IgD-negative memory B cell (primary cell): ENCODE measurements around the gene CHMP3. TPM values are rescaled to one million over a fixed set of nuclear protein-coding genes. Genes with fewer than 3 reads are reported as not detected.

Source experiments
- H3K27ac Mint-ChIP-seq, 3 donors: one replicate each; pipeline ENCODE4 v1.8.0; 2020 to 2022; ENCODE audit warnings: mild to moderate bottlenecking in 3 of 3, mixed read lengths in 3 of 3, moderate library complexity in 1 of 3
- H3K27me3 Mint-ChIP-seq: one replicate; pipeline ENCODE4 v1.8.0; 2021; ENCODE audit warnings: mixed read lengths
- H3K36me3 Mint-ChIP-seq: one replicate; pipeline ENCODE4 v1.8.0; 2020; ENCODE audit warnings: mild to moderate bottlenecking, mixed read lengths
- H3K4me1 Mint-ChIP-seq, 3 donors: one replicate each; pipeline ENCODE4 v1.8.0; 2020 to 2022; ENCODE audit warnings: mixed read lengths in 3 of 3, mild to moderate bottlenecking in 1 of 3
- H3K4me3 Mint-ChIP-seq, 4 donors: one replicate each; pipeline ENCODE4 v1.8.0; 2020 to 2022; ENCODE audit warnings: mild to moderate bottlenecking in 4 of 4, mixed read lengths in 4 of 4, moderate library complexity in 3 of 4
- H3K9me3 Mint-ChIP-seq, 3 donors: one replicate each; pipeline ENCODE4 v1.8.0; 2020 to 2021; ENCODE audit warnings: mixed read lengths in 3 of 3, mild to moderate bottlenecking in 1 of 3
- polyA plus RNA-seq: library from polyadenylated mRNA; unstranded; fragments of 300-500 nt; fragmentation: Illumina TruSeq; gene quantifications from one replicate; pipeline ENCODE4 v1.2.3, GENCODE V29; 2021

CHMP3 gene
- polyA plus RNA-seq, 1 donor from 2014 or later = 77.1 TPM

GRCh38 chr2:86542814-86543213 is 20.4 kb downstream of the CHMP3 start:
- Mint-ChIP-seq H3K4me1 (peaks cover 0 to 2% (median 0%) of the 10 kb centered on the region in 3 donors), H3K27ac (no peak overlapping the region), H3K36me3 (peaks cover 23% of the 10 kb centered on the region), H3K9me3 (peaks cover 0 to 9% (median 3%) of the 10 kb centered on the region in 3 donors), H3K4me3 (no peak overlapping the region), H3K27me3 (no peaks in the 10 kb centered on the region)

DNA sequence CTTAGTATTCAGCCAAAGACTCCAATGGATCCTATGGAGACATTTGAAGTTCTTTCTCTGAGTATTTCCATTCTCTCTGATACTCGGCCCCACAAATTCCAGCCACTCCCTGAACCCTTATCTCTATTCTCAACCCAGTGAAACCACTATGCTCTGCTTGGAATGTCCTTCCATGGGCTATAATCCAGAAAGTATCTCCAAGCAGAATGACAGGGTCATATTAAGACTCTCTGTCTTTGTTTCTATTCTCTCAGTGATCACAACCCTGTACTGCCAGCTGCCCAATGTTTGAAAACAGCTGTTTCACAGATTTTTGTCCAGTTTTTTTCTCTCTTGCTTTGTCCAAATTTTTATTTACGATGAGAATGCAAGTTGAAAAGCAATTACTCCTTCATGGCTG is 21.9 kb downstream of the CHMP3 start:
- Mint-ChIP-seq H3K27ac (no peak overlapping the region), H3K4me1 (no peaks in the 10 kb centered on the region), H3K9me3 (no peaks in the 10 kb centered on the region), H3K27me3 (no peaks in the 10 kb centered on the region), H3K4me3 (no peak overlapping the region), H3K36me3 (peaks cover 17% of the 10 kb centered on the region)

DNA sequence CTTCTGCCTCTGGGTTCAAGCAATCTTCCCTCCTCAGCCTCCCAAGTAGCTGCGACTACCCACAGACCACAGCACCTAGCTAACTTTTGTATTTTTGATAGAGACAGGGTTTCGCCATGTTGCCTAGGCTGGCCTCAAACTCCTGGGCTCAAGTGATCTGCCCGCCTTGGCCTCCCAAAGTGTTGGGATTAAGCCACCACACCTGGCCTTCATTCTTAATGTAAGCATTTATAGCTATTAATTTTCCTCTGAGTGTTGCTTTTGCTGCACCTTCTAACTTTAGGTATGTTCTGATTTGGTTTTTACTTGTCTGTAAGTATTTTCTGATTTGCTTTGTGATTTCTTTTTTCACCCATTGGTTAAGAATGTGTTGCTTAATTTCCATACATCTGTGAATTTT is 29.7 kb downstream of the CHMP3 start:
- Mint-ChIP-seq H3K9me3 (peaks cover 0 to 4% (median 0%) of the 10 kb centered on the region in 3 donors), H3K27ac (no peak overlapping the region), H3K36me3 (peaks cover 17% of the 10 kb centered on the region), H3K27me3 (no peaks in the 10 kb centered on the region), H3K4me1 (peaks cover 0 to 9% (median 0%) of the 10 kb centered on the region in 3 donors), H3K4me3 (peak overlapping the region in 1 of 4 donors; percentile 2)

GRCh38 chr2:86525421-86526340 is 37.6 kb downstream of the CHMP3 start:
- Mint-ChIP-seq H3K4me3 (no peak overlapping the region), H3K4me1 (peaks cover 0 to 3% (median 0%) of the 10 kb centered on the region in 3 donors), H3K27ac (no peak overlapping the region), H3K9me3 (no peaks in the 10 kb centered on the region), H3K36me3 (peaks cover 13% of the 10 kb centered on the region), H3K27me3 (no peaks in the 10 kb centered on the region)

DNA sequence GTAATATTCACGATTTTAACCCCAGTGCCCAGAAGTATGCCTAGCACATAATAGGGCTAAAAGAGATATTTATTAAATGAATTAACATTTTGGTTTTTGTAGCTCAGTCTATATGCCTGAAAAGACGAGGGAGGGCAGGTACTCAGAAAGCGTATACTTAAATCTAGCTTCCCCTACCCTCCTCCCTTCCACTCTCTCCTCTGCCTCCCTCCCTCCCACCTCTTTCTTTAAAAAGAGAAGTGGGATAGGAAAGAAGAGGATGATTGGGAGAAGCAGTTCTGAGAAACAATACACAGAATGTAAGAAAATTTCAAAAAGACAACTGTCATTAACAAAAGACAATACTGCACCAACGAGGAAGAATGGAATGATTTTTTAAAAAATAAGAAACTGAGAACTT is 39.8 kb downstream of the CHMP3 start:
- H3K4me3 Mint-ChIP-seq = no peak overlapping the region
- H3K9me3 Mint-ChIP-seq = peaks cover 4 to 10% (median 5%) of the 10 kb centered on the region in 3 donors
- H3K27me3 Mint-ChIP-seq = no peaks in the 10 kb centered on the region
- H3K27ac Mint-ChIP-seq = peak overlapping the region in 1 of 3 donors; percentile 10
- no peaks in the 10 kb centered on the region for H3K4me1 Mint-ChIP-seq
- H3K36me3 Mint-ChIP-seq = peaks cover 18% of the 10 kb centered on the region

- Mint-ChIP-seq H3K4me3 (no peak overlapping the region), H3K4me1 (no peaks in the 10 kb centered on the region), H3K27me3 (no peaks in the 10 kb centered on the region), H3K9me3 (peaks cover 4 to 10% (median 5%) of the 10 kb centered on the region in 3 donors), H3K36me3 (peaks cover 18% of the 10 kb centered on the region), H3K27ac (no peak overlapping the region)
Measured at GRCh38 chr2:86522711-86523110, 40.5 kb downstream of the CHMP3 start.

- H3K4me1 Mint-ChIP-seq = no peaks in the 10 kb centered on the region
- peaks cover 18% of the 10 kb centered on the region for H3K36me3 Mint-ChIP-seq
- H3K27ac Mint-ChIP-seq = no peak overlapping the region
- H3K27me3 Mint-ChIP-seq = no peaks in the 10 kb centered on the region
- no peak overlapping the region for H3K4me3 Mint-ChIP-seq
- H3K9me3 Mint-ChIP-seq = peaks cover 4 to 10% (median 5%) of the 10 kb centered on the region in 3 donors
Measured at GRCh38 chr2:86521922-86522321, 41.3 kb downstream of the CHMP3 start.

DNA sequence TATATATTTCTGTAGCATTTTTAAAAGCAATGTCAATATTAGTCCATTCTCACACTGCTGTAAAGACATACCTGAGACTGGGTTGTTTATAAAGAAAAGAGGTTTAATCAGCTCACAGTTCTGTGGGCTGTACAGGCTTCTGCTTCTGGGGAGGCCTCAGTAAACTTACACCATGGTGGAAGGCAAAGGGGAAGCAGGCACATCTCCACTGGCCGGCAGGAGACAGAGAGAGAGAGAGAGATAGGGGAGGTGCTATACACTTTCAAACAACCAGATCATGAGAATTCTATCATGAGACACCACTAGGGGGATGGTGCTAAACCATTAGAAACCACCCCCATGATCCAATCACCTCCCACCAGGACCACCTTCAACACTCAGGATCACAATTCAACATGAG is 43.1 kb downstream of the CHMP3 start:
- Mint-ChIP-seq H3K4me1 (no peaks in the 10 kb centered on the region), H3K27ac (no peak overlapping the region), H3K27me3 (no peaks in the 10 kb centered on the region), H3K4me3 (no peak overlapping the region), H3K9me3 (peaks cover 4 to 10% (median 5%) of the 10 kb centered on the region in 3 donors), H3K36me3 (peaks cover 19% of the 10 kb centered on the region)

DNA sequence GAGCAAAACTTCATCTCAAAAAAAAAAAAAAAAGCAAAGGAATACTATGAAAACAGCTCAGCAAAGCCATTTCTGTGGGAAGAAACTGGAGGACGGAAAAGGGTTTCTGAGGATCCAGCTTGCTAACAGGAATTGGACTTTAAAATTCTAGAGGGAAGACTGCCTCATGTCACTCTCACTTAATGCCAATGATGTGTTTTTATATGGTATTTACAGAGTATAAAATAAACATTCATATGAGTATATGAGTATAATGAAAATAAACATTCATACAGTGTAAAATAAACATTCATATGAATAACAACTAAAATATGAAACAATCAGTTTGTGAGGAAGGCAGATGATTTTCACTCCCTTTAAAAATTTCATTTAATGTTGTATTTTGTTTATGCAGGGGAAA is 43.9 kb downstream of the CHMP3 start:
- no peak overlapping the region for H3K27ac Mint-ChIP-seq
- H3K36me3 Mint-ChIP-seq = peaks cover 15% of the 10 kb centered on the region
- H3K27me3 Mint-ChIP-seq = no peaks in the 10 kb centered on the region
- peaks cover 4 to 10% (median 5%) of the 10 kb centered on the region in 3 donors for H3K9me3 Mint-ChIP-seq
- H3K4me1 Mint-ChIP-seq = no peaks in the 10 kb centered on the region
- no peak overlapping the region for H3K4me3 Mint-ChIP-seq

GRCh38 chr2:86518481-86518880 is 44.8 kb downstream of the CHMP3 start:
- H3K4me3 Mint-ChIP-seq = no peak overlapping the region
- H3K27ac Mint-ChIP-seq = no peak overlapping the region
- peaks cover 0 to 2% (median 0%) of the 10 kb centered on the region in 3 donors for H3K4me1 Mint-ChIP-seq
- no peaks in the 10 kb centered on the region for H3K27me3 Mint-ChIP-seq
- H3K9me3 Mint-ChIP-seq = peaks cover 4 to 10% (median 5%) of the 10 kb centered on the region in 3 donors
- peaks cover 15% of the 10 kb centered on the region for H3K36me3 Mint-ChIP-seq

DNA sequence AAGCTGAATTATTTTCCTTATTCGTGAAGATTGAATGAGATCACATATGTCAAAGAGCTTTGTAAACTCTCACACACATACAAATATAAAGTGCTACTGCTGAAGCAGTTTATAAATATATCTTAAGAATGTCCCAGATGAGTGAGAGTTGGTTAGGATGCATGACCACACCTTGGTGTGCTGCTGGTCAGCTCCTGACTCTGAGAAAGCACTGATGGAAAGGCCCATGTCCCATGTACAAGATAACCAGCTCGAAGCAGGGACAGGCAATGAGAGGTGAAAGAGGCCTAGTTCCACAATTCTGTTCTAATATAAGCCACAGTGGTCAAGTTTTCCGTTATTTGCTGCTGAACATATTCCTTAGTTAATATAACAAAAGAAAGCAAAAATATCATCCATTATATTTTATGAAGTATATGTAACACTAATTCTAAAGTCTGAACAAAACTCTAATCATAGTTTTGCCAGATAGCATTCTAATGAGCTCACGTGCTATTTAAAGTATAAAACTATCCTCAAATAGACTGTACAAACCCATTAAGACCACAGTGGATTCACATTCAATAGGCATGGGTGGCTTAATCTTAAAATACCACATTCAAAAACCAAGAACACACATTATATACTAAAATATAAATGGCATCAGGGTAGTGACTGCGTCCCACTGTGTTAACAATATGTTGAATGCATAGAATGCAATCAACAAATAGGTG is 49.1 kb downstream of the CHMP3 start:
- Mint-ChIP-seq H3K27ac (no peak overlapping the region), H3K4me1 (peaks cover 0 to 5% (median 0%) of the 10 kb centered on the region in 3 donors), H3K27me3 (no peaks in the 10 kb centered on the region), H3K36me3 (peaks cover 13% of the 10 kb centered on the region), H3K9me3 (no peaks in the 10 kb centered on the region), H3K4me3 (no peak overlapping the region)

GRCh38 chr2:86512892-86513291 is 50.4 kb downstream of the CHMP3 start:
- no peaks in the 10 kb centered on the region for H3K27me3 Mint-ChIP-seq
- peaks cover 18% of the 10 kb centered on the region for H3K36me3 Mint-ChIP-seq
- no peak overlapping the region for H3K27ac Mint-ChIP-seq
- no peaks in the 10 kb centered on the region for H3K9me3 Mint-ChIP-seq
- no peak overlapping the region for H3K4me3 Mint-ChIP-seq
- peaks cover 0 to 5% (median 0%) of the 10 kb centered on the region in 3 donors for H3K4me1 Mint-ChIP-seq

- H3K4me1 Mint-ChIP-seq = peaks cover 0 to 5% (median 0%) of the 10 kb centered on the region in 3 donors
- H3K27ac Mint-ChIP-seq = no peak overlapping the region
Measured at GRCh38 chr2:86512034-86512433, 51.2 kb downstream of the CHMP3 start.

DNA sequence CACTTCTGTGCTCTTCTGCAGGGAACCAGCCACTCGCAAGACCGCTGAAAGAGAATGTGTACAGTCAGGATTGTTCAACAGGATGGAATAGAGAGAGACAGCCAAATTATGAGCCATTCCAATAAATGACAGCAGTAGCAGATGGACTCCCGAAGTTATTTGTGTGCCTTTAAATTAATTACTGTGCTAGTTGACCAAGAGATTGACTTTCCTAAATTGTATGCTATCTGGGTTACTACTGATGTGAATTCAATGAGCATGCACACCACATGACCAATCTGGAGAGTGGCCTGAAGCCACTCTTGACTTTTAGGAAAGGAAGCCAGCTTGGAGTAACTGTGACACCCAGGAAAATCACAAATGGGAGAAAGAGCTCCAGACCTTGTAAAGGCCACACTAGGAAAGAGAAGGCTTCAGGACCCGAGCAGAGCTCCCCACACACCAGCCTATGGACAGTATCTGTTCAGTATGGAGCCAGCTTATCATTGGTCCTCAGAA is 52.8 kb downstream of the CHMP3 start:
- no peak overlapping the region for H3K27ac Mint-ChIP-seq
- no peaks in the 10 kb centered on the region for H3K27me3 Mint-ChIP-seq
- no peak overlapping the region for H3K4me3 Mint-ChIP-seq
- no peaks in the 10 kb centered on the region for H3K9me3 Mint-ChIP-seq
- peaks cover 13% of the 10 kb centered on the region for H3K36me3 Mint-ChIP-seq
- H3K4me1 Mint-ChIP-seq = peaks cover 0 to 5% (median 0%) of the 10 kb centered on the region in 3 donors

More at GRCh38 chr2:86512034-86512433, 51.2 kb downstream of the CHMP3 start:
- peaks cover 18% of the 10 kb centered on the region for H3K36me3 Mint-ChIP-seq
- no peak overlapping the region for H3K4me3 Mint-ChIP-seq
- H3K9me3 Mint-ChIP-seq = no peaks in the 10 kb centered on the region
- no peaks in the 10 kb centered on the region for H3K27me3 Mint-ChIP-seq

DNA sequence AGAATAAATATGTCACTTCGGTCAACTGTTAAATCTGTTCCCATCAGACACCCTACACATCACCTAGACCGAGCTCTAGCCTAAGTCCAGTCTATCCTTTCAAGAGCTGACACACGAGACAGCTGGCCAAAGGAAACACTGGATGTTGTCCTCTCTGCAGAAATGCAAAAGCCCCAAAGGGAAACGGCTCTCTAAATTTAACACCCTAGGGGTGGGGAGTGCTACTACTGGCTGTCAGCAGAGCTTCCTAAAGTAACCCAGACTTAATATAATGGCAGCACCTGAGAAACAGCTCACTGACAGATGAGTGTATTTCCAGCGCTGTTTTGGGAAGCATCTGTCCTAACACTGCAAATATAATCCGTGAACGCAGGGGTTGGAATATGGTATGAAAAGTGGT is 55.6 kb downstream of the CHMP3 start:
- Mint-ChIP-seq H3K4me3 (no peak overlapping the region), H3K27ac (no peak overlapping the region), H3K9me3 (peaks cover 2 to 11% (median 4%) of the 10 kb centered on the region in 3 donors), H3K27me3 (no peaks in the 10 kb centered on the region), H3K4me1 (no peaks in the 10 kb centered on the region), H3K36me3 (peaks cover 30% of the 10 kb centered on the region)
